HG03097 (cell line): ENCODE results near the gene OR2A2.

Source experiments
- ATAC-seq: cut with Tn5 transposase; IDR thresholded peaks from one replicate; pipeline ENCODE4 v1.9.1; 2021; ENCODE audit not compliant: unreplicated experiment, low FRiP score

OR2A2 gene

GRCh38 chr7:144134116-144134515 lies 24.7 kb downstream of the OR2A2 start:
- no peak for ATAC-seq

DNA sequence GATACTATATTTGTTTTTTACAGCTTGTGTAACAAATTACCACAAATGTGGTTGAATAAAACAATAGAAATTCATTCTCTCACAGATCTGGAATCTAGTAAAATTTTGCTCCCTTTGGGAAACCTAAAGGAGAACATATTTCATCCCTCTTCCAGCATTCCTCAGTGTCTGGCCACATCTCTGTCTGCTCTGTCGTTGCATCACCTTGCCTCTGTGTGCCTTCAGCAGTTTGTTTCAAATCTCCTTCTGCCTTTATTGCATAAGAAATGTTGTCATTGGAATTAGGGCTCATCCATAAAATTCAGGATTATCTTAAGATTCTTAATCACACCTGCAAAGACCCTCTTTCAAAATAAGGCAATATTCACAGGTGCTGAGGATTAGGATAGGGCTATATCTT lies 28.1 kb downstream of the OR2A2 start:
- no peak for ATAC-seq

DNA sequence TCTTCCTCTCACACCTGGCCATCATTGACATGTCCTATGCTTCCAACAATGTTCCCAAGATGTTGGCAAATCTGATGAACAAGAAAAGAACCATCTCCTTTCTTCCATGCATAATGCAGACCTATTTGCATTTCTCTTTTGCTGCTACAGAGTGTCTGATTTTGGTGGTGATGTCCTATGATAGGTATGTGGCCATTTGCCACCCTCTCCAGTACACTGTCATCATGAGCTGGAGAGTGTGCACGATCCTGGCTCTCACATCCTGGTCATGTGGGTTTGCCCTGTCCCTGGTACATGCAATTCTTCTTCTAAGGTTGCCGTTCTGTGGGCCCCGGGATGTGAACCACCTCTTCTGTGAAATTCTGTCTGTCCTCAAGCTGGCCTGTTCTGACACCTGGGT lies 32.8 kb downstream of the OR2A2 start:
- no peak for ATAC-seq

DNA sequence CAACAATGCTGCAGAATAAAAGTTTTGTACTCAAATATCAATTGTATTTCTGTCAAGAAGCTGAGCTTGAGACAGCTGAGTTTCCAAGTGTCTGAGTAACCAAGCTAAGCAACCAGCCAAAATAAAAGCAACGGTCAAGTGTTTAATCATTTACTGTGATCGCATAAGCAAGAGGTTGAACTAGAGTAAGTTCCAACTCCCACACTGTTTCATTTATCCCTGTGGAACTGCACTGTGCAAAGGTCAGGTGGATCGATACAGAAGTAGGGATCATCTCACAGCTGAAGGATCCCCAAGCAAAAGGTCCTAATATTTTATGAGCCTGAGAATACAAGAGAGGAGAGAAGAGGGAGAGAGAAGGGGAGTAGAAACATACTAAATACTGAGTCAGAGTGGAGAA lies 35.0 kb downstream of the OR2A2 start:
- ATAC-seq = no peak

DNA sequence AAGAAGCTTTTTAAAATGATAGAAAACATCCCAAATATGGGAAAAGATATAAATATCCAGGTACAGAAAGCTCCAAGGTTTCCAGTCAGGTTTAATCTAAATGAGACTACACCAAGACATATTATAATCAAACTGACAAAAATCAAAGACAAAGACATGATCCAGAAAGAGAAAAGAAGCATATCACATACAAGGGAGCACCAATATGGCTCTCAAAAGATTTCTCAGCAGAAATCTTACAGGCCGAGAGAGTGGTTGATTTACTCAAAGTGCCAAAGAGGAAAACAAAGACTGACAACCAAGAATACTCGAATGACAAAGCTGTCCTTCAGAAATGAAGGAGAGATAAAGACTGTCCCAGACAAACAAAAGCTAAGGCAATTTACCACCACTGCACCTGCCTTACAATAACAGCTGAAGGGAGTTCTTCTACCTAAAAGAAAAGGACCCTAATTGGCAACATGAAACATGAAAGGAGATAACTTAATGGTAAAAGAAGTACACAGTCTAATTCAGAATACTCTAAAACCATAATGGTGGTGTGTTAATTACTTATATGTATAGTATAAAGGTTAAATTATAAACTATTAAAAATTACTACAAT lies 38.9 kb downstream of the OR2A2 start:
- no peak for ATAC-seq

GRCh38 chr7:144158861-144159260 lies 49.5 kb downstream of the OR2A2 start:
- ATAC-seq = no peak
